Epithelial cell of alveolus of lung (primary cell): ENCODE data around the gene PRR14. TPM values are rescaled to one million over a fixed set of nuclear protein-coding genes. Genes with fewer than 3 reads are reported as not detected.

Experiments used
- total RNA-seq: library from RNA; depleted of rRNA; stranded (reverse); fragments of >200 nt; gene quantifications from 2 replicates; pipeline ENCODE4 v1.2.1, GENCODE V29; 2015

Gene PRR14
- 18.5 and 27.5 TPM in 2 replicates for total RNA-seq

GRCh38 chr16:30650369-30651123, at the start of gene PRR14:
Gene PRR14 (plus strand): TSS chr16:30650960. CDS start chr16:30651646, 686 bp downstream.

GRCh38 chr16:30609926-30610839, 40.6 kb upstream of the PRR14 start, which contains the start of gene ZNF689:
Gene ZNF689 (minus strand): TSS chr16:30610389. CDS start chr16:30610041, 348 bp downstream.

GRCh38 chr16:30657866-30658730, 7.3 kb downstream of the PRR14 start, which contains the start of gene FBRS:
Gene FBRS (plus strand): TSS chr16:30658431. CDS start chr16:30659519, 1,088 bp downstream.

GRCh38 chr16:30698816-30699614, 48.3 kb downstream of the PRR14 start, which contains the start of gene SRCAP:
Gene SRCAP (plus strand): TSS chr16:30699171. CDS start chr16:30700825, 1,654 bp downstream.

Other genes with a start within 250 kb of the PRR14 start
- 14.0 and 26.6 TPM in 2 replicates for gene ZNF771, start 243.4 kb upstream of the PRR14 start, total RNA-seq
- 12.5 and 34.5 TPM in 2 replicates for gene DCTPP1, start 220.9 kb upstream of the PRR14 start, total RNA-seq
- gene SEPHS2, start 205.1 kb upstream of the PRR14 start, total RNA-seq, result 27.3 and 34.8 TPM in 2 replicates
- gene ITGAL, start 178.2 kb upstream of the PRR14 start, total RNA-seq, result not detected in 2 replicates
- gene ZNF768, start 124.4 kb upstream of the PRR14 start, total RNA-seq, result 31.4 and 34.0 TPM in 2 replicates
- gene ZNF747, start 116.1 kb upstream of the PRR14 start, total RNA-seq, result 10.5 and 14.0 TPM in 2 replicates
- 7.1 and 17.6 TPM in 2 replicates for gene ZNF764, start 92.6 kb upstream of the PRR14 start, total RNA-seq
- gene ZNF688, start 79.2 kb upstream of the PRR14 start, total RNA-seq, result 7.7 and 10.6 TPM in 2 replicates
- gene ZNF785, start 65.3 kb upstream of the PRR14 start, total RNA-seq, result 2.2 and 9.3 TPM in 2 replicates
- 6.3 and 9.3 TPM in 2 replicates for gene ZNF689, start 40.6 kb upstream of the PRR14 start, total RNA-seq
- gene FBRS, start 7.5 kb downstream of the PRR14 start, total RNA-seq, result 28.4 and 40.0 TPM in 2 replicates
- gene SRCAP, start 48.2 kb downstream of the PRR14 start, total RNA-seq, result 14.7 and 25.2 TPM in 2 replicates
- 22.7 and 24.2 TPM in 2 replicates for gene PHKG2, start 97.5 kb downstream of the PRR14 start, total RNA-seq
- 0.40 and 3.0 TPM in 2 replicates for gene CFAP119, start 111.1 kb downstream of the PRR14 start, total RNA-seq
- gene RNF40, start 111.4 kb downstream of the PRR14 start, total RNA-seq, result 49.6 and 90.0 TPM in 2 replicates
- 12.2 and 32.1 TPM in 2 replicates for gene ZNF629, start 136.2 kb downstream of the PRR14 start, total RNA-seq
- 31.2 and 55.5 TPM in 2 replicates for gene BCL7C, start 243.1 kb downstream of the PRR14 start, total RNA-seq
- 3.4 and 5.2 TPM in 2 replicates for gene CTF1, start 245.7 kb downstream of the PRR14 start, total RNA-seq